HepG2 (cell line): ENCODE results near the gene EMC8. TPM values are rescaled to one million over a fixed set of nuclear protein-coding genes. Genes with fewer than 3 reads are reported as not detected.

Source experiments
- ARNTL ChIP-seq: sonication (generic); formaldehyde crosslinking; IDR thresholded peaks from 2 replicates; pipeline ENCODE4 v1.4.0; 2020; ENCODE audit warnings: mild to moderate bottlenecking, missing genetic modification reagents
- FOXK1 ChIP-seq: sonication (generic); formaldehyde crosslinking; IDR thresholded peaks from 2 replicates; pipeline ENCODE4 v1.4.0; 2020; ENCODE audit warnings: low read depth, missing genetic modification reagents, borderline replicate concordance
- KDM2A ChIP-seq: sonication (generic); formaldehyde crosslinking; IDR thresholded peaks from 2 replicates; pipeline ENCODE4 v1.4.0; 2020; ENCODE audit warnings: low read depth, missing genetic modification reagents, borderline replicate concordance
- KDM6A ChIP-seq: IDR thresholded peaks from 2 replicates; pipeline ENCODE4 v1.6.1; 2016; ENCODE audit warnings: low read depth
- RCOR2 ChIP-seq: IDR thresholded peaks from 2 replicates; pipeline ENCODE4 v1.6.1; 2016; ENCODE audit warnings: missing biosample characterization, missing genetic modification reagents
- SALL1 ChIP-seq: sonication (generic); formaldehyde crosslinking; IDR thresholded peaks from 2 replicates; pipeline ENCODE4 v1.8.0; 2022; ENCODE audit warnings: mild to moderate bottlenecking, missing genetic modification reagents
- SIX1 ChIP-seq: sonication (generic); formaldehyde crosslinking; IDR thresholded peaks from 2 replicates; pipeline ENCODE4 v1.4.0; 2020; ENCODE audit warnings: missing genetic modification reagents, borderline replicate concordance
- XRCC5 ChIP-seq: fragments of 200-400 bp; formaldehyde crosslinking; optimal IDR thresholded peaks from 2 replicates; pipeline ENCODE3; 2017; ENCODE audit warnings: mild to moderate bottlenecking, low read length
- ZFP90 ChIP-seq: sonication (generic); formaldehyde crosslinking; IDR thresholded peaks from 2 replicates; pipeline ENCODE4 v1.8.0; 2022; ENCODE audit warnings: missing genetic modification reagents, mild to moderate bottlenecking, inconsistent platforms, borderline replicate concordance
- ZNF274 ChIP-seq: sonication (generic); formaldehyde crosslinking; IDR thresholded peaks from 2 replicates; pipeline ENCODE4 v1.5.1; 2020; ENCODE audit warnings: mild to moderate bottlenecking, missing genetic modification reagents
- ZNF331 ChIP-seq: sonication (generic); formaldehyde crosslinking; IDR thresholded peaks from 2 replicates; pipeline ENCODE4 v1.4.0; 2020; ENCODE audit warnings: missing genetic modification reagents
- ZNF646 ChIP-seq: sonication (generic); formaldehyde crosslinking; IDR thresholded peaks from 2 replicates; pipeline ENCODE4 v1.9.0; 2021; ENCODE audit warnings: mild to moderate bottlenecking, missing genetic modification reagents
- ZNF776 ChIP-seq: sonication (generic); formaldehyde crosslinking; IDR thresholded peaks from 2 replicates; pipeline ENCODE4 v1.4.0; 2020; ENCODE audit warnings: mild to moderate bottlenecking, missing genetic modification reagents
- polyA plus RNA-seq, 8 experiments: library from polyadenylated mRNA; depleted of rRNA in 3 of 8; stranded (reverse) in 7 of 8; unstranded in 1 of 8; fragments of >200 nt; fragmentation: Illumina TruSeq in 4 of 8; extraction: Trizol in 4 of 8; gene quantifications; 2 replicates each; pipeline versions ENCODE4 v1.2.1 to v1.2.3, GENCODE V29; 2011 to 2016; ENCODE audit warnings: low read depth in 4 of 8, missing spikeins in 1 of 8, mixed read lengths in 1 of 8; ENCODE audit not compliant: insufficient read depth in 1 of 8
- total RNA-seq, 5 experiments: library from RNA; depleted of rRNA; stranded (reverse); fragments of >200 nt; fragmentation: Illumina TruSeq; extraction: Trizol; gene quantifications; 2 replicates each; pipeline ENCODE4 v1.2.3, GENCODE V29; 2016; ENCODE audit warnings: low read depth in 1 of 5
- TF ChIP-seq, protein P1 (sequence below): sonication (generic); formaldehyde crosslinking; IDR thresholded peaks from 2 replicates; pipeline ENCODE4 v1.4.0; 2020; ENCODE audit warnings: mild to moderate bottlenecking, missing genetic modification reagents, borderline replicate concordance
- TF ChIP-seq, protein P2 (sequence below): IDR thresholded peaks from 2 replicates; pipeline ENCODE4 v1.6.1; 2016
- TF ChIP-seq, protein P3 (sequence below): sonication (generic); formaldehyde crosslinking; IDR thresholded peaks from 2 replicates; pipeline ENCODE4 v1.4.0; 2020; ENCODE audit warnings: low read depth, mild to moderate bottlenecking, missing genetic modification reagents

EMC8 gene
- total and polyA plus RNA-seq, 2 of the 13 experiments (the other 11 are each of a cell fraction or from before 2014, with no cell fraction given): 55.0 to 76.0 TPM

DNA sequence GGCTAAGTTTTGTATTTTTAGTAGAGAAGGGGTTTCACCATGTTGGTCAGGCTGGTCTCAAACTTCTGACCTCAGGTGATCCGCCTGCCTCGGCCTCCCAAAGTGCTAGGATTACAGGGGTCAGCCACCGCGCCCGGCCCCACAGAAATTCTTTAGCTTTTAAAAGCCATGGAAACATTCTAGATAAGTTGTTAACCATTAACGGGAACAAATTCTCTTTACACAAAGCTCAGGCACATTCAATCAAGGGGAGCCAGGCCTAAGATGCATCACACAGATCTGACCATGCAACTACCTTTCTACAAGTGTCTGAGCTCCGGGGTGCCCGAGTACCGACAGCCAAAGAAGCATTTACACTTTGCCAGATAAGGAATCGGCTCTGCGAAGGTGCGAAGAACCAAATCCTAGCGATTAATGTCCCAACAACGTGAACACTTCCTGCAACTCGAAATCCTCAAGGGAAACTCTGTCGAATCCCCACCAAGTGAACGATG lies 1.0 kb downstream of the EMC8 start (continued):
- TF ChIP-seq ZNF646 (no peak), ZNF776 (CRISPR knock-in tag) (0 out of 2 replicates have a peak, but pooled peaks have one; percentile 5), SALL1 (peak; percentile 36; the same call in 1 of the 2 replicates), FOXK1 (CRISPR knock-in tag) (no peak), ARNTL (CRISPR knock-in tag) (no peak), KDM2A (CRISPR knock-in tag) (no peak), XRCC5 (no peak), ZNF274 (CRISPR knock-in tag) (0 out of 2 replicates have a peak, but pooled peaks have one; percentile 11), ZNF331 (CRISPR knock-in tag) (peak; percentile 8; the same call in 1 of the 2 replicates), SIX1 (CRISPR knock-in tag) (peak; percentile 48; the same call in 1 of the 2 replicates), KDM6A (0 out of 2 replicates have a peak, but pooled peaks have one; percentile 5), RCOR2 (CRISPR knock-in tag) (peak; percentile 47; the same call in 1 of the 2 replicates), ZFP90 (0 out of 2 replicates have a peak, but pooled peaks have one; percentile 37)
- TF ChIP-seq, protein P1, sequence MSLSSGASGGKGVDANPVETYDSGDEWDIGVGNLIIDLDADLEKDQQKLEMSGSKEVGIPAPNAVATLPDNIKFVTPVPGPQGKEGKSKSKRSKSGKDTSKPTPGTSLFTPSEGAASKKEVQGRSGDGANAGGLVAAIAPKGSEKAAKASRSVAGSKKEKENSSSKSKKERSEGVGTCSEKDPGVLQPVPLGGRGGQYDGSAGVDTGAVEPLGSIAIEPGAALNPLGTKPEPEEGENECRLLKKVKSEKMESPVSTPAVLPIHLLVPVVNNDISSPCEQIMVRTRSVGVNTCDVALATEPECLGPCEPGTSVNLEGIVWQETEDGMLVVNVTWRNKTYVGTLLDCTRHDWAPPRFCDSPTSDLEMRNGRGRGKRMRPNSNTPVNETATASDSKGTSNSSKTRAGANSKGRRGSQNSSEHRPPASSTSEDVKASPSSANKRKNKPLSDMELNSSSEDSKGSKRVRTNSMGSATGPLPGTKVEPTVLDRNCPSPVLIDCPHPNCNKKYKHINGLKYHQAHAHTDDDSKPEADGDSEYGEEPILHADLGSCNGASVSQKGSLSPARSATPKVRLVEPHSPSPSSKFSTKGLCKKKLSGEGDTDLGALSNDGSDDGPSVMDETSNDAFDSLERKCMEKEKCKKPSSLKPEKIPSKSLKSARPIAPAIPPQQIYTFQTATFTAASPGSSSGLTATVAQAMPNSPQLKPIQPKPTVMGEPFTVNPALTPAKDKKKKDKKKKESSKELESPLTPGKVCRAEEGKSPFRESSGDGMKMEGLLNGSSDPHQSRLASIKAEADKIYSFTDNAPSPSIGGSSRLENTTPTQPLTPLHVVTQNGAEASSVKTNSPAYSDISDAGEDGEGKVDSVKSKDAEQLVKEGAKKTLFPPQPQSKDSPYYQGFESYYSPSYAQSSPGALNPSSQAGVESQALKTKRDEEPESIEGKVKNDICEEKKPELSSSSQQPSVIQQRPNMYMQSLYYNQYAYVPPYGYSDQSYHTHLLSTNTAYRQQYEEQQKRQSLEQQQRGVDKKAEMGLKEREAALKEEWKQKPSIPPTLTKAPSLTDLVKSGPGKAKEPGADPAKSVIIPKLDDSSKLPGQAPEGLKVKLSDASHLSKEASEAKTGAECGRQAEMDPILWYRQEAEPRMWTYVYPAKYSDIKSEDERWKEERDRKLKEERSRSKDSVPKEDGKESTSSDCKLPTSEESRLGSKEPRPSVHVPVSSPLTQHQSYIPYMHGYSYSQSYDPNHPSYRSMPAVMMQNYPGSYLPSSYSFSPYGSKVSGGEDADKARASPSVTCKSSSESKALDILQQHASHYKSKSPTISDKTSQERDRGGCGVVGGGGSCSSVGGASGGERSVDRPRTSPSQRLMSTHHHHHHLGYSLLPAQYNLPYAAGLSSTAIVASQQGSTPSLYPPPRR (CRISPR knock-in tag): no peak
- TF ChIP-seq, protein P2, sequence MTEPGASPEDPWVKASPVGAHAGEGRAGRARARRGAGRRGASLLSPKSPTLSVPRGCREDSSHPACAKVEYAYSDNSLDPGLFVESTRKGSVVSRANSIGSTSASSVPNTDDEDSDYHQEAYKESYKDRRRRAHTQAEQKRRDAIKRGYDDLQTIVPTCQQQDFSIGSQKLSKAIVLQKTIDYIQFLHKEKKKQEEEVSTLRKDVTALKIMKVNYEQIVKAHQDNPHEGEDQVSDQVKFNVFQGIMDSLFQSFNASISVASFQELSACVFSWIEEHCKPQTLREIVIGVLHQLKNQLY: no peak
- TF ChIP-seq, protein P3, sequence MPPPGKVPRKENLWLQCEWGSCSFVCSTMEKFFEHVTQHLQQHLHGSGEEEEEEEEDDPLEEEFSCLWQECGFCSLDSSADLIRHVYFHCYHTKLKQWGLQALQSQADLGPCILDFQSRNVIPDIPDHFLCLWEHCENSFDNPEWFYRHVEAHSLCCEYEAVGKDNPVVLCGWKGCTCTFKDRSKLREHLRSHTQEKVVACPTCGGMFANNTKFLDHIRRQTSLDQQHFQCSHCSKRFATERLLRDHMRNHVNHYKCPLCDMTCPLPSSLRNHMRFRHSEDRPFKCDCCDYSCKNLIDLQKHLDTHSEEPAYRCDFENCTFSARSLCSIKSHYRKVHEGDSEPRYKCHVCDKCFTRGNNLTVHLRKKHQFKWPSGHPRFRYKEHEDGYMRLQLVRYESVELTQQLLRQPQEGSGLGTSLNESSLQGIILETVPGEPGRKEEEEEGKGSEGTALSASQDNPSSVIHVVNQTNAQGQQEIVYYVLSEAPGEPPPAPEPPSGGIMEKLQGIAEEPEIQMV (CRISPR knock-in tag): peak; percentile 31; the same call in 1 of the 2 replicates
